GM12878 (cell line): ENCODE measurements around the gene AGK. TPM values are rescaled to one million over a fixed set of nuclear protein-coding genes. Genes with fewer than 3 reads are reported as not detected.

Experiments
- ATAC-seq: fragments of 200-7000 bp; cut with Tn5 transposase; 3 replicates; pipeline ENCODE4 v1.9.1; 2020; ENCODE audit warnings: mild to moderate bottlenecking, moderate library complexity
- BruUV-seq: library from RNA; stranded (reverse); fragments of 400-500 nt; replicated peaks from 2 replicates; lab custom pipeline; 2021; lab: Mats Ljungman, UMichigan
- CTCF ChIA-PET: fragments of 300-600 bp; sonication (Branson Sonifier 250); formaldehyde crosslinking; extraction: SDS; loops from one replicate; lab custom pipeline; 2021; ENCODE audit warnings: inconsistent platforms; lab: Yijun Ruan, JAX
- POLR2A ChIA-PET: fragments of 350-600 bp; formaldehyde crosslinking; extraction: SDS; loops from one replicate; lab custom pipeline; 2021; ENCODE audit warnings: inconsistent platforms; lab: Charles Lee
- RAD21 ChIA-PET: fragments of 300-600 bp; sonication (Branson Sonifier 250); formaldehyde crosslinking; loops from one replicate; lab custom pipeline; 2023; ENCODE audit warnings: antibody characterized with exemption; ENCODE audit not compliant: unreplicated experiment; lab: Charles Lee
- SMC1A ChIA-PET: fragments of 300-600 bp; sonication (Branson Sonifier 250); formaldehyde crosslinking; loops from one replicate; lab custom pipeline; 2023; ENCODE audit not compliant: unreplicated experiment, uncharacterized antibody; lab: Charles Lee
- DNase-seq: peaks from one replicate; pipeline ENCODE4 v3.0.0-alpha.2; 2011; ENCODE audit warnings: low read depth, low spot score
- FAIRE-seq: peaks from 3 replicates; lab custom pipeline; 2011; peaks lifted over from hg19 to GRCh38; lab: Jason Lieb, UNC
- H2AFZ ChIP-seq: 2 replicates; pipeline ENCODE4 v1.6.0; 2011; ENCODE audit warnings: low read depth, low read length, control low read depth; ENCODE audit not compliant: control insufficient read depth
- H3K27ac ChIP-seq: 2 replicates; pipeline ENCODE4 v1.5.1; 2011; ENCODE audit warnings: control low read depth; ENCODE audit not compliant: control insufficient read depth, insufficient read depth
- H3K27me3 ChIP-seq, 2 experiments: replicated peaks in 1 of 2; 2 replicates each; pipeline versions ENCODE4 v1.6.0 to v1.6.1; 2011; ENCODE audit warnings: low read length in 1 of 2; ENCODE audit not compliant: control insufficient read depth in 2 of 2, insufficient read depth in 2 of 2
- H3K36me3 ChIP-seq, 2 experiments: 2 replicates each; pipeline ENCODE4 v1.5.1; 2011; ENCODE audit warnings: low read length in 1 of 2; ENCODE audit not compliant: control insufficient read depth in 2 of 2, insufficient read depth in 2 of 2
- H3K4me1 ChIP-seq: 2 replicates; pipeline ENCODE4 v1.6.1; 2011; ENCODE audit warnings: mild to moderate bottlenecking, low read length, moderate library complexity, mixed read lengths; ENCODE audit not compliant: control insufficient read depth, insufficient read depth
- H3K4me2 ChIP-seq: 2 replicates; pipeline ENCODE4 v1.6.0; 2011; ENCODE audit warnings: control low read depth; ENCODE audit not compliant: control insufficient read depth, insufficient read depth
- H3K4me3 ChIP-seq: fragments of 200-600 bp; sonication (generic); 2 replicates; pipeline ENCODE4 v1.5.1; 2016
- H3K79me2 ChIP-seq: 2 replicates; pipeline ENCODE4 v1.6.0; 2011; ENCODE audit warnings: low read length; ENCODE audit not compliant: control insufficient read depth, insufficient read depth
- H3K9ac ChIP-seq: 2 replicates; pipeline ENCODE4 v1.8.0; 2011; ENCODE audit warnings: low read length, control low read depth, mixed read lengths; ENCODE audit not compliant: control insufficient read depth, insufficient read depth
- H3K9me3 ChIP-seq: replicated peaks from 3 replicates; pipeline ENCODE4 v1.5.1; 2011; ENCODE audit warnings: mild to moderate bottlenecking, low read length; ENCODE audit not compliant: control insufficient read depth, insufficient read depth
- H4K20me1 ChIP-seq: 2 replicates; pipeline ENCODE4 v1.6.0; 2011; ENCODE audit not compliant: control insufficient read depth, insufficient read depth
- EGR1 ChIP-seq, 2 experiments: IDR thresholded peaks; 1 replicate in 1 of 2; 2 replicates in 1 of 2; pipeline ENCODE4 v1.6.1; 2011 to 2012; ENCODE audit warnings: low read depth in 2 of 2, low read length in 2 of 2, borderline replicate concordance in 1 of 2, mild to moderate bottlenecking in 1 of 2, moderate library complexity in 1 of 2
- ETV6 ChIP-seq, 2 experiments: fragments of 450-650 bp in 1 of 2; IDR thresholded peaks in 1 of 2; conservative IDR thresholded peaks in 1 of 2; 2 replicates each; pipeline ENCODE4 v1.6.1; 2014; ENCODE audit warnings: antibody characterized with exemption in 1 of 2, borderline replicate concordance in 1 of 2, low read depth in 1 of 2, mild to moderate bottlenecking in 1 of 2, moderate library complexity in 1 of 2
- MXI1 ChIP-seq: fragments of 150-350 bp; IDR thresholded peaks from 2 replicates; pipeline ENCODE4 v1.6.1; 2011; ENCODE audit warnings: low read depth, mild to moderate bottlenecking, inconsistent platforms, low read length, improper control_type of control experiment
- NR2F1 ChIP-seq: fragments of 450-650 bp; conservative IDR thresholded peaks from 2 replicates; pipeline ENCODE4 v1.6.1; 2017; ENCODE audit warnings: mild to moderate bottlenecking
- NRF1 ChIP-seq: conservative IDR thresholded peaks from 2 replicates; pipeline ENCODE4 v1.6.1; 2011; ENCODE audit warnings: mild to moderate bottlenecking, low read depth, low read length, improper control_type of control experiment
- SP1 ChIP-seq: IDR thresholded peaks from one replicate; pipeline ENCODE4 v1.6.1; 2011; ENCODE audit warnings: low read depth, low read length
- STAT3 ChIP-seq: IDR thresholded peaks from 2 replicates; pipeline ENCODE4 v1.6.1; 2011; ENCODE audit warnings: low read depth, low read length, improper control_type of control experiment
- TARDBP ChIP-seq: IDR thresholded peaks from 2 replicates; pipeline ENCODE4 v1.6.1; 2016; ENCODE audit warnings: borderline replicate concordance
- TBL1XR1 ChIP-seq: IDR thresholded peaks from 2 replicates; pipeline ENCODE4 v1.6.1; 2012; ENCODE audit warnings: low read depth, low read length, improper control_type of control experiment
- YBX1 ChIP-seq: fragments of 450-650 bp; IDR thresholded peaks from 2 replicates; pipeline ENCODE4 v1.6.1; 2016; ENCODE audit warnings: antibody characterized with exemption
- WGBS: methylation state at CpG from one replicate; pipeline ENCODE4 v1.1.6; 2016; ENCODE audit warnings: low lambda C conversion rate; ENCODE audit not compliant: insufficient replicate concordance, insufficient coverage; ENCODE audit errors: missing lambda C conversion rate; 5-methylcytosine and 5-hydroxymethylcytosine counted together
- in situ Hi-C: fragments of 300-500 bp; cut with MboI; formaldehyde crosslinking; loops from 9 replicates; pipeline ENCODE4 v1.14.3; 2018; ENCODE audit warnings: mixed read lengths
- intact Hi-C: fragments of 100-400 bp; cut with micrococcal nuclease; formaldehyde crosslinking; loops from one replicate; pipeline ENCODE4 v1.14.2; 2022; ENCODE audit not compliant: unreplicated experiment
- polyA plus RNA-seq, 11 experiments: library from polyadenylated mRNA; depleted of rRNA in 4 of 11; unstranded in 6 of 11; stranded (reverse) in 5 of 11; fragments of >200 nt; fragmentation: Nextera tagmentation in 4 of 11; fragmentation: Illumina TruSeq in 1 of 11; extraction: Ambion mirVana in 4 of 11; extraction: Trizol in 1 of 11; gene quantifications; 1 replicate in 1 of 11; 2 replicates in 10 of 11; pipeline versions ENCODE4 v1.2.1 to v1.2.3, GENCODE V29; 2011 to 2016; ENCODE audit warnings: inconsistent platforms in 2 of 11, missing spikeins in 2 of 11, low read depth in 1 of 11
- total RNA-seq, 4 experiments: library from RNA; depleted of rRNA in 3 of 4; stranded (reverse); fragments of >200 nt in 3 of 4; fragmentation: Illumina TruSeq in 1 of 4; extraction: Trizol in 1 of 4; gene quantifications; 2 replicates each; pipeline versions ENCODE4 v1.2.1 to v1.2.3, GENCODE V29; 2013 to 2021

Gene AGK
- total and polyA plus RNA-seq, 10 of the 15 experiments (the other 5 are each of a cell fraction or from before 2014, with no cell fraction given), result 32.5 to 85.6 (median 47.8) TPM

GRCh38 chr7:141588912-141589311 lies 37.7 kb downstream of the AGK start:
- Histone ChIP-seq H3K27me3 (no peaks in the 10 kb centered on the region), H3K36me3 (no peaks in the 10 kb centered on the region; a peak in 1 of 4 replicates), H3K4me2 (no peak overlapping the region), H3K27ac (no peak overlapping the region), H3K9me3 (peaks cover 5% of the 10 kb centered on the region; the same call in 1 of the 3 replicates), H4K20me1 (no peaks in the 10 kb centered on the region), H3K4me3 (no peak overlapping the region), H3K79me2 (no peaks in the 10 kb centered on the region; the same call in none of the 2 replicates), H3K9ac (no peak overlapping the region), H3K4me1 (peaks cover 5% of the 10 kb centered on the region; the same call in 1 of the 2 replicates), H2AFZ (no peak overlapping the region)
- in situ Hi-C loops, result no loop called here
- POLR2A ChIA-PET, result interaction anchor here (0.6 kb wide), 1 partner anchor 179 kb away, joined by 4 read pairs; no protein-coding TSS in a partner anchor
- 100% methylated on average over 4 of the region's 4 CpGs for WGBS
- no peak for TF ChIP-seq TBL1XR1
- no peak for TF ChIP-seq TARDBP
- TF ChIP-seq EGR1 (IDR thresholded peaks at IDR 0.05; ENCODE audit: borderline replicate concordance in 1 of 2, low read depth in 2 of 2, low read length in 2 of 2), result no peak
- TF ChIP-seq NRF1, result no peak
- TF ChIP-seq NR2F1, result no peak
- TF ChIP-seq ETV6 (conservative IDR thresholded peaks at IDR 0.05 in 1 of 2, IDR thresholded peaks at IDR 0.05 in 1 of 2; ENCODE audit: borderline replicate concordance in 1 of 2, low read depth in 1 of 2), result no peak
- TF ChIP-seq MXI1, result no peak
- no peak for TF ChIP-seq SP1
- no peak for TF ChIP-seq YBX1
- no peak for TF ChIP-seq STAT3
- no peak for ATAC-seq
- BruUV-seq, result no TSS peak
- no peak for FAIRE-seq
- CTCF ChIA-PET, result interaction anchor here (1.7 kb wide), 1 partner anchor 10 kb away, joined by 4 read pairs; no protein-coding TSS in a partner anchor
- SMC1A ChIA-PET, result no interaction called here
- intact Hi-C loops, result loop anchor here (5.0 kb wide), 1 partner anchor 37 kb away; the partner anchor contains the start of gene AGK
- DNase-seq, result no peak
- RAD21 ChIA-PET, result no interaction called here
